Lower leg skin (tissue), 3 donors: ENCODE data around the gene DYNC1I2.

ENCODE experiments used
- POLR2A ChIP-seq, 2 donors: fragments of 450-650 bp; IDR thresholded peaks; one replicate each; pipeline ENCODE4 v1.6.1; 2016 to 2017; ENCODE audit warnings: antibody characterized with exemption in 2 of 2, mild to moderate bottlenecking in 1 of 2, moderate library complexity in 1 of 2
- TF ChIP-seq, protein P1 (sequence below), 3 donors: fragments of 450-650 bp; IDR thresholded peaks; one replicate each; pipeline ENCODE4 v1.5.1; 2016; ENCODE audit warnings: antibody characterized with exemption in 3 of 3, mild to moderate bottlenecking in 3 of 3, moderate library complexity in 2 of 3

GRCh38 chr2:171667041-171667440 is 20.2 kb upstream of the DYNC1I2 start:
- TF ChIP-seq, protein P1, sequence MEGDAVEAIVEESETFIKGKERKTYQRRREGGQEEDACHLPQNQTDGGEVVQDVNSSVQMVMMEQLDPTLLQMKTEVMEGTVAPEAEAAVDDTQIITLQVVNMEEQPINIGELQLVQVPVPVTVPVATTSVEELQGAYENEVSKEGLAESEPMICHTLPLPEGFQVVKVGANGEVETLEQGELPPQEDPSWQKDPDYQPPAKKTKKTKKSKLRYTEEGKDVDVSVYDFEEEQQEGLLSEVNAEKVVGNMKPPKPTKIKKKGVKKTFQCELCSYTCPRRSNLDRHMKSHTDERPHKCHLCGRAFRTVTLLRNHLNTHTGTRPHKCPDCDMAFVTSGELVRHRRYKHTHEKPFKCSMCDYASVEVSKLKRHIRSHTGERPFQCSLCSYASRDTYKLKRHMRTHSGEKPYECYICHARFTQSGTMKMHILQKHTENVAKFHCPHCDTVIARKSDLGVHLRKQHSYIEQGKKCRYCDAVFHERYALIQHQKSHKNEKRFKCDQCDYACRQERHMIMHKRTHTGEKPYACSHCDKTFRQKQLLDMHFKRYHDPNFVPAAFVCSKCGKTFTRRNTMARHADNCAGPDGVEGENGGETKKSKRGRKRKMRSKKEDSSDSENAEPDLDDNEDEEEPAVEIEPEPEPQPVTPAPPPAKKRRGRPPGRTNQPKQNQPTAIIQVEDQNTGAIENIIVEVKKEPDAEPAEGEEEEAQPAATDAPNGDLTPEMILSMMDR (IDR thresholded peaks at IDR 0.05) = no peak
- no peak for TF ChIP-seq POLR2A (IDR thresholded peaks at IDR 0.05)
